ENCODE data around the gene WDR27. TPM values are rescaled to one million over a fixed set of nuclear protein-coding genes. Genes with fewer than 3 reads are reported as not detected.
A peak's percentile ranks its signal among the peaks of the same experiment; 100 is the strongest.

The WDR27 gene
- total RNA-seq: 12.0 and 27.2 TPM in 2 replicates

DNA sequence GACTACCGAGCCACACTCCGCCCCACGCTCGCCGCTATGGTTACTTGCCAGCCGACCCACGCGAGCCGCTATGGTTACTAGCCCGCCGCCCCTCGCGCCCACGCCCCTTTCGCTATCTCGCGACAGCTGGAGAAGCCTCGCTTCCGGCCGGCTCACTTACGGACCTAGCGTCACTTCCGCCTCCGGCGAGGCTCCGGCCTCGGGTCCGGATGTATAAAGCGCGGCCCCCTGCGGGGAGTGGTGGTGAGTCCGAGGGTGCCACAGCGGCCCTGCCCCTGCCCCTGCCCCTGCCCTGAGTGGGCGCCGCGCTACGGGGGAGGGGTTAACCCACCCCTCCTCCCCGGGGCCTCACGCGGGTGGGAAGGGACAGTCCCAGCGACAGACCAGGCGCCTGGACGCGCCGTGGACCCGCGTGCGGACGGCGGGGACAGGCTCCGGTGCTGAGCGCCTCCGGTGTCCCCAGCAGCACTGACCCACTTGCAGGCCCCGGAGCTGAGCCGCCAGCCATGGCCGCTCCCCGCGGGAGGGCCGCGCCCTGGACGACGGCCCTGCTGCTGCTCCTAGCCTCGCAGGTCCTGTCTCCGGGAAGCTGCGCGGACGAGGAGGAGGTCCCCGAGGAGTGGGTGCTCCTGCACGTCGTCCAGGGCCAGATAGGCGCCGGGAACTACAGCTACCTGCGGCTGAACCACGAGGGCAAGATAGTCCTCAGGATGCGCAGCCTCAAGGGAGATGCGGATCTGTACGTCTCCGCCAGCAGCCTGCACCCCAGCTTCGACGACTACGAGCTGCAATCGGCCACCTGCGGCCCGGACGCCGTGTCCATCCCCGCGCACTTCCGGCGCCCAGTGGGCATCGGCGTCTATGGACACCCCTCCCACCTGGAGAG is at the start of gene WDR27, which contains the start of gene C6orf120:
Gene WDR27, minus strand, starts transcription at position 76 of the 886 bp plus-strand sequence. CDS start 13,024 bp downstream, outside the sequence.
Gene C6orf120, plus strand, starts transcription at position 173 of the 886 bp plus-strand sequence. Its CDS starts 334 bp downstream, at position 507.
- TF ChIP-seq, protein P1, sequence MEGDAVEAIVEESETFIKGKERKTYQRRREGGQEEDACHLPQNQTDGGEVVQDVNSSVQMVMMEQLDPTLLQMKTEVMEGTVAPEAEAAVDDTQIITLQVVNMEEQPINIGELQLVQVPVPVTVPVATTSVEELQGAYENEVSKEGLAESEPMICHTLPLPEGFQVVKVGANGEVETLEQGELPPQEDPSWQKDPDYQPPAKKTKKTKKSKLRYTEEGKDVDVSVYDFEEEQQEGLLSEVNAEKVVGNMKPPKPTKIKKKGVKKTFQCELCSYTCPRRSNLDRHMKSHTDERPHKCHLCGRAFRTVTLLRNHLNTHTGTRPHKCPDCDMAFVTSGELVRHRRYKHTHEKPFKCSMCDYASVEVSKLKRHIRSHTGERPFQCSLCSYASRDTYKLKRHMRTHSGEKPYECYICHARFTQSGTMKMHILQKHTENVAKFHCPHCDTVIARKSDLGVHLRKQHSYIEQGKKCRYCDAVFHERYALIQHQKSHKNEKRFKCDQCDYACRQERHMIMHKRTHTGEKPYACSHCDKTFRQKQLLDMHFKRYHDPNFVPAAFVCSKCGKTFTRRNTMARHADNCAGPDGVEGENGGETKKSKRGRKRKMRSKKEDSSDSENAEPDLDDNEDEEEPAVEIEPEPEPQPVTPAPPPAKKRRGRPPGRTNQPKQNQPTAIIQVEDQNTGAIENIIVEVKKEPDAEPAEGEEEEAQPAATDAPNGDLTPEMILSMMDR (conservative IDR thresholded peaks at IDR 0.05; ENCODE audit: low read depth, low read length): no peak
- peak within 1 kb of the TSS; percentile 75 for H3K4me3 ChIP-seq (ENCODE audit: low read depth, low read length)
- DNase-seq (ENCODE audit: low read depth): peak; percentile 53

DNA sequence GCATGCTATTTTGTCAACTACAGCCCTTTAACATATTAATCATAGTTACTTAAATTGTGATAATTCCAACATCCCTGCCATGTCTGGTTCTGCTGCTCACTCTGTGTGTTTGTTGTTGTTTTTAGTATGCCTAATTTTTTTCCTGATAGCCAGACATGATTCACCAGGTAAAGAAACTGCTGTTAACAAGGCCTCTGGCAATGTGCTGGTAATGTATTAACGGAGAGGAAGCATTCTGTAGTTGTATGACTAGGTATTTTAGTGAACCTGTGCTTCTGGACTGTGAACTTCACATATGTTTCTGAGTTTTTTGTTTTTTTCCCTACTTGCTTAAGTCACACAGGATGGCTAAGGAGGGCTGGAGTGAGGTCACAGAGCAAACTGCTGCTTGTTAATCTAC is 44.7 kb upstream of the WDR27 start:
- TF ChIP-seq, protein P1 (conservative IDR thresholded peaks at IDR 0.05; ENCODE audit: low read depth, low read length): no peak
- DNase-seq (ENCODE audit: low read depth): no peak
- H3K4me3 ChIP-seq (ENCODE audit: low read depth, low read length): no peak overlapping the region

DNA sequence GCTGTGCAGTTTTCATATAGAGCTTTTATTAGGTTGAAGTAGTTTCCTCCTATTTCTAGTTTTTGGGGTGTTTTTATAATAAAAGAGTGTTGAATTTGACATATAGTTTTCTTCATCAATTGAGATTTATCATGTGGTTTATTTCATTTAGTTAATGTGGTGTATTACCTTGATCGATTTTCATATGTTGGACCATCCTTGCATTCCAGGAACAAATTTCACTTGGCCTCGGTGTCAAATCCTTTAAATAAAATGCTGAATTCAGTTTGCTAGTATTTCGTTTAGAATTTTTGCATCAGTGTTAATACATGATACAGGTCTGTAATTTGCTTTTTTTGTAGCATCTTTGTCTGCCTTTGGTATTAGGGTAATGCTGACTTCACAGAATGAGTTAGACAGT is 43.6 kb upstream of the WDR27 start:
- TF ChIP-seq, protein P1 (conservative IDR thresholded peaks at IDR 0.05; ENCODE audit: low read depth, low read length): no peak
- DNase-seq (ENCODE audit: low read depth): no peak
- H3K4me3 ChIP-seq (ENCODE audit: low read depth, low read length): no peak overlapping the region

DNA sequence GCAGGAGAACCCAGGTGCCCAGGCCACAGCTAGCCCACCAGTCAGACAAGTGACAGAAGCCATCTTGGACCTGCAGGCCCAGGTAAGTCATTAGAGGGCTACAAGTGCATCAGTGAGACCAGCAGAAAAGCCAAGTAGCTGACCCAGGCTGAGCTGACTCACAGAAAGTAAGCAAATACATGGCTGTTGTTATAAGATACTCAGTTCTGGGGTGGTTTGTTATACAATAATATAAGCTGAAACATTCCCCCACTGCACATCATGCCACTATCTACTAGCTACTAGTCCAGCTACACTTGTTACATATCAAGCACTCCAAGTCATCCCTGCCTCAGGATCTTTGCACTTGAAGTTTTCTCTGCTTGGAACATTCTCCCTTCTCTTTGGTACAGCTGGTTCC is 39.5 kb upstream of the WDR27 start:
- no peak overlapping the region for H3K4me3 ChIP-seq (ENCODE audit: low read depth, low read length)
- no peak for DNase-seq (ENCODE audit: low read depth)
- TF ChIP-seq, protein P1 (conservative IDR thresholded peaks at IDR 0.05; ENCODE audit: low read depth, low read length): no peak

DNA sequence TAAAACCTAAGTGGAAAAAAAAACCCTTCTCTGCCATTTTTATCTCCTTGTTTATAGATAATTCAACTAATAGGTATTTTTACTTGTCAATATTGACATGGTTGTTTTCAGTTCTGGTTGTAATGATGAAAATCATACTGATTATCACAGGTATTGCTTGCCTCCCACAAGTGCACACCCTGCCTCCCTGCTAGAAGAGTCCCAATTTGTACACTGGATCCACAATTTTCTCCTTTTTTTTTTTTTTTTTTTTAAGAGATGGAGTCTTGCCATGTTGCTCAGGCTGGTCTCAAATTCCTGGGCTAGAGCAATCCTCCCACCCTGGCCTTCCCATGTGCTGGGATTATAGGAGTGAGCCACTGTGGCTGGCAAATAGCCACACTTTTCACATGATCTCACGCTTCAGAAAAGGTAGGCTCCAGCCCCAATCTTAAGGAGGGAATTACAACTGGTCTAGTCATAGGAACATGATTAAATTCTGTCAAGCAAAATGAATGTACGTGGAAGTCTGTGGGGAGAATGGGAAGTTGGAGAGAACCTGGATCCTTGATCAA is 37.2 kb upstream of the WDR27 start:
- TF ChIP-seq, protein P1 (conservative IDR thresholded peaks at IDR 0.05; ENCODE audit: low read depth, low read length): no peak
- no peak for DNase-seq (ENCODE audit: low read depth)
- H3K4me3 ChIP-seq (ENCODE audit: low read depth, low read length): no peak overlapping the region

DNA sequence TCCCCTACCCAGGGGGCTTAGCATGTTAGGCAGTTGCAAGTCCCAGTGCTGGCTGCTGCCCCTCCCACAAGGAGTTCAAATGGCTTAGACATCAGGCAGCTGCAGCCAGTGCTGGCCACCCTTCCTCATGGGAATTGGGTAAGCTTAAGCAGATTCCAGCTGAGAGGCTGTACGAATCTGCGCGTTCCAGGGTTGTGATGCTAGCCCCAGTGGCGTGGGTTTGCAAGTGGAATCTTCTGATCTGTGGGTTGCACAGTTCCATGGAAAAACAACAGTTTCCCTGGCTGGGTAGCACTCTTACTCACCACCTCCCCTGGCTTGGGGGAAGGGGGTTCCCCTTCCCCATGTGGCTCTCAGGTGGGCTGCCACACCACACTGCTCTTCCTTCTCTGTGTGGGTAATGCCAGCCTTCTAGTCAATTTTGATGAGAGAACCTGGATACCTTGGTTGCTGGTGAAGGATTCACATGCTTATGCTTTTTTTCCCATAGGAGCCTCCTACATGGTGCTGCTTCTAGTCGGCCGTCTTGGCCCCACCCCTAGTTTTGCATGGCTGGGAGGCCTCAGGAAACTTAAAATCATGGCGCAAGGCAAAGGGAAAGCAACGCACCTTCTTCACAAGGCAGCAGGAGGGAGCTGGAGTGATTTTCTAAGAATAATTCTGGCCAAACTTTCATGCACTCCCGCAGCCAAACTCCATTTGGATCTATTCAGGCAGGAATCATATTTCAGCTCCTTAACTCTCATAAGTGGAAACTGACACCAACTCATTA is 36.6 kb upstream of the WDR27 start:
- DNase-seq (ENCODE audit: low read depth): no peak
- H3K4me3 ChIP-seq (ENCODE audit: low read depth, low read length): no peak overlapping the region
- TF ChIP-seq, protein P1 (conservative IDR thresholded peaks at IDR 0.05; ENCODE audit: low read depth, low read length): no peak
